ENCODE results near the gene FAM174A. TPM values are rescaled to one million over a fixed set of nuclear protein-coding genes. Genes with fewer than 3 reads are reported as not detected.

Gene FAM174A
- 10 to 100 TPM in 3 of 5 donors, 1 to 10 TPM in 1, under 1 TPM in 1; 0.89 to 32.7 (median 18.5) TPM for total RNA-seq
- polyA plus RNA-seq = 10 to 100 TPM; 15.1 to 18.0 (median 16.3) TPM
- long read RNA-seq, donor 1, transcript FAM174A-201 (3 exons, 1,356 nt) = major isoform, 8 of 8 reads
- long read RNA-seq, donor 1, partial matches to known transcripts = 0 of 8 reads
- long read RNA-seq, donor 1, other reads (novel, unspliced or antisense) = 0 of 8 reads
- long read RNA-seq, donor 2, transcript FAM174A-201 (3 exons, 1,356 nt) = major isoform, 7 of 7 reads
- long read RNA-seq, donor 2, partial matches to known transcripts = 0 of 7 reads
- long read RNA-seq, donor 2, other reads (novel, unspliced or antisense) = 0 of 7 reads
- long read RNA-seq, donor 3, transcript FAM174A-201 (3 exons, 1,356 nt) = major isoform, 6 of 6 reads
- long read RNA-seq, donor 3, partial matches to known transcripts = 0 of 6 reads
- long read RNA-seq, donor 3, other reads (novel, unspliced or antisense) = 0 of 6 reads
- long read RNA-seq, donor 4 = 0 reads
- long read RNA-seq, donor 5, transcript FAM174A-201 (3 exons, 1,356 nt) = major isoform, 9 of 9 reads
- long read RNA-seq, donor 5, partial matches to known transcripts = 0 of 9 reads
- long read RNA-seq, donor 5, other reads (novel, unspliced or antisense) = 0 of 9 reads
- long read RNA-seq, donor 6, transcript FAM174A-201 (3 exons, 1,356 nt) = major isoform, 16 of 16 reads
- long read RNA-seq, donor 6, partial matches to known transcripts = 0 of 16 reads
- long read RNA-seq, donor 6, other reads (novel, unspliced or antisense) = 0 of 16 reads
- long read RNA-seq, donor 7, transcript FAM174A-201 (3 exons, 1,356 nt) = major isoform, 7 of 7 reads
- long read RNA-seq, donor 7, partial matches to known transcripts = 0 of 7 reads
- long read RNA-seq, donor 7, other reads (novel, unspliced or antisense) = 0 of 7 reads
- long read RNA-seq, donor 8, transcript FAM174A-201 (3 exons, 1,356 nt) = major isoform, 11 of 11 reads
- long read RNA-seq, donor 8, partial matches to known transcripts = 0 of 11 reads
- long read RNA-seq, donor 8, other reads (novel, unspliced or antisense) = 0 of 11 reads
- long read RNA-seq, donor 9, transcript FAM174A-201 (3 exons, 1,356 nt) = major isoform, 18 of 18 reads
- long read RNA-seq, donor 9, partial matches to known transcripts = 0 of 18 reads
- long read RNA-seq, donor 9, other reads (novel, unspliced or antisense) = 0 of 18 reads
- long read RNA-seq, donor 10, transcript FAM174A-201 (3 exons, 1,356 nt) = major isoform, 5 of 5 reads
- long read RNA-seq, donor 10, partial matches to known transcripts = 0 of 5 reads
- long read RNA-seq, donor 10, other reads (novel, unspliced or antisense) = 0 of 5 reads

DNA sequence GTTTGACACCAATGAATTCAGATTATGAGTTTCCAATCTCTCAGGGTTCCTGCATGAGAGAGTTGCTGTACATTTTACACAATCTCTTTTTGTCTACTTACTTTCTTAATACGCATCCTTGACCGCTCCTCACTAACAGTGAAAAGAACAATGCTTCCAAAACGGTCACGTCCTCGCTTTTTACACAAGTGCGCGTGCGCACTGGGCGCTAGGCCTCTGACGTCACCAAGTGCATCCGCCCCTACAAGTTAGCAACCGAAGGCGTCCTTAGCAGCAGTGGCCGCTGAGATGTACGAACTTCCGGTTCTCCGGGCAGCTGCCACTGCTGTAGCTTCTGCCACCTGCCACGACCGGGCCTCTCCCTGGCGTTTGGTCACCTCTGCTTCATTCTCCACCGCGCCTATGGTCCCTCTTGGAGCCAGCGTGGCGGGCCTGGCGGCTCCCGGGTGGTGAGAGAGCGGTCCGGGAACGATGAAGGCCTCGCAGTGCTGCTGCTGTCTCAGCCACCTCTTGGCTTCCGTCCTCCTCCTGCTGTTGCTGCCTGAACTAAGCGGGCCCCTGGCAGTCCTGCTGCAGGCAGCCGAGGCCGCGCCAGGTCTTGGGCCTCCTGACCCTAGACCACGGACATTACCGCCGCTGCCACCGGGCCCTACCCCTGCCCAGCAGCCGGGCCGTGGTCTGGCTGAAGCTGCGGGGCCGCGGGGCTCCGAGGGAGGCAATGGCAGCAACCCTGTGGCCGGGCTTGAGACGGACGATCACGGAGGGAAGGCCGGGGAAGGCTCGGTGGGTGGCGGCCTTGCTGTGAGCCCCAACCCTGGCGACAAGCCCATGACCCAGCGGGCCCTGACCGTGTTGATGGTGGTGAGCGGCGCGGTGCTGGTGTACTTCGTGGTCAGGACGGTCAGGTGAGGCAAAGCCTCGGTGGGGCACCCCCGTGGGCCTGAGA lies at the start of gene FAM174A:
Gene FAM174A (plus strand): TSS at position 315 of the 946 bp plus-strand sequence. CDS start 157 bp downstream, at position 472.
- Histone ChIP-seq H3K27me3 (no peaks in the 10 kb centered on the region), H3K9me3 (peaks cover 0 to 18% (median 11%) of the 10 kb centered on the region in 4 donors), H3K4me1 (peaks cover 11 to 52% (median 32%) of the 10 kb centered on the region in 4 donors), H3K36me3 (no peaks in the 10 kb centered on the region), H3K27ac (peak within 1 kb of the TSS; percentile 85 to 95 (median 91)), H3K4me3 (peak within 1 kb of the TSS; percentile 75 to 96 (median 86))
- intact Hi-C loops (cut with DNase I; ENCODE audit: low total_unique reads) = no loop called here
- DNase-seq = peak; percentile 98 to 99
- no peak for TF ChIP-seq POLR2A (IDR thresholded peaks at IDR 0.05)
- peak; percentile 74 to 89 (median 80) for TF ChIP-seq POLR2AphosphoS5 (IDR thresholded peaks at IDR 0.05)
- TF ChIP-seq EP300 (IDR thresholded peaks at IDR 0.05) = no peak
- TF ChIP-seq, protein P1, sequence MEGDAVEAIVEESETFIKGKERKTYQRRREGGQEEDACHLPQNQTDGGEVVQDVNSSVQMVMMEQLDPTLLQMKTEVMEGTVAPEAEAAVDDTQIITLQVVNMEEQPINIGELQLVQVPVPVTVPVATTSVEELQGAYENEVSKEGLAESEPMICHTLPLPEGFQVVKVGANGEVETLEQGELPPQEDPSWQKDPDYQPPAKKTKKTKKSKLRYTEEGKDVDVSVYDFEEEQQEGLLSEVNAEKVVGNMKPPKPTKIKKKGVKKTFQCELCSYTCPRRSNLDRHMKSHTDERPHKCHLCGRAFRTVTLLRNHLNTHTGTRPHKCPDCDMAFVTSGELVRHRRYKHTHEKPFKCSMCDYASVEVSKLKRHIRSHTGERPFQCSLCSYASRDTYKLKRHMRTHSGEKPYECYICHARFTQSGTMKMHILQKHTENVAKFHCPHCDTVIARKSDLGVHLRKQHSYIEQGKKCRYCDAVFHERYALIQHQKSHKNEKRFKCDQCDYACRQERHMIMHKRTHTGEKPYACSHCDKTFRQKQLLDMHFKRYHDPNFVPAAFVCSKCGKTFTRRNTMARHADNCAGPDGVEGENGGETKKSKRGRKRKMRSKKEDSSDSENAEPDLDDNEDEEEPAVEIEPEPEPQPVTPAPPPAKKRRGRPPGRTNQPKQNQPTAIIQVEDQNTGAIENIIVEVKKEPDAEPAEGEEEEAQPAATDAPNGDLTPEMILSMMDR (IDR thresholded peaks at IDR 0.05) = no peak
- WGBS, 5 donors = 0 to 1% (median 0%) methylated on average over 42 to 62 of the region's 62 CpGs

DNA sequence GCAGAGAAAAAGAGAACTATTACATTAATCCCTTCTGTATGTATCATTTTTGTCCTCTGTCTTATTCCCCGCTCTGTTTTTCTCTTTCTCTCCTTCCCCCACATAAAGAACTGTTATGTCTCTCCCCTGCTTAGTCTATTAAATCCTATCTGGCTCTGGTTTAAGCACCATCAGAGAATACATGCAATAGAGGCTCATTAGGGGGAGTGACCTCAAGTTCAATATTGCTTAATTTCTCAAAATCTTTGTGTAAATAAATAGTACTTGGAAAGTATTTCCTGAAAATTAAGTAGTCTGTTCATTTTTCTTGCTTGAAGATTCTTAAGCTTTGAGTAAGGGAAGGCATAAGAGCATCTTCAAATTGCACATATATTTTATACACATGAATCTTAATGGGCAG lies 41.2 kb upstream of the FAM174A start:
- Histone ChIP-seq H3K4me1 (no peaks in the 10 kb centered on the region), H3K27ac (no peak overlapping the region), H3K36me3 (no peaks in the 10 kb centered on the region), H3K9me3 (peaks cover 0 to 4% (median 0%) of the 10 kb centered on the region in 4 donors), H3K27me3 (no peaks in the 10 kb centered on the region), H3K4me3 (no peak overlapping the region)
- WGBS, 5 donors = 72 to 95% (median 86%) methylated on average over 1 of the region's 1 CpG
- intact Hi-C loops (cut with DNase I; ENCODE audit: low total_unique reads) = no loop called here
- TF ChIP-seq POLR2AphosphoS5 (IDR thresholded peaks at IDR 0.05) (no peak), POLR2A (IDR thresholded peaks at IDR 0.05) (no peak), EP300 (IDR thresholded peaks at IDR 0.05) (no peak)
- TF ChIP-seq, protein P1 (IDR thresholded peaks at IDR 0.05) = no peak
- no peak for DNase-seq

DNA sequence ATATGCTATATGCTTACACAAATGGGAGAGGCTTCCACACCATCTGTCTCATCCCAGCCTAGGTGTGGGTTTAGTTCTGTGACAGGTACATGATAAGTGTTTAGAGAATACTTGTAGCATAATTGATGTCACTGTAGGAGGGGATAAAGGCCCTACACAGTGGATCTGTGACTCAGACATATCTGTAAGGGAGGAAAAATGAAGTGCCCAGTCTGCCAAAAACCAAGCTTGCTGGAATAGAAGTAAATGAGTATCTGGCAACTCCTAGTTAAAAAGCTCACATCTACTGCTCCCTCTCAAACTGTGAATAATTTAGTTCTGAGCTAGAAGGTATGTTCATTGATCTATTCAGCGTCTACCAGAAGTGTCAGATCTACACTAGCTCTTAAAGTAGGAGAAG lies 38.9 kb upstream of the FAM174A start:
- Histone ChIP-seq H3K27me3 (no peaks in the 10 kb centered on the region), H3K4me1 (no peaks in the 10 kb centered on the region), H3K36me3 (no peaks in the 10 kb centered on the region), H3K27ac (no peak overlapping the region), H3K9me3 (no peaks in the 10 kb centered on the region), H3K4me3 (no peak overlapping the region)
- 71 to 90% (median 87%) methylated on average over 1 of the region's 1 CpG for WGBS, 5 donors
- DNase-seq = no peak
- intact Hi-C loops (cut with DNase I; ENCODE audit: low total_unique reads) = no loop called here
- TF ChIP-seq POLR2A (IDR thresholded peaks at IDR 0.05) (no peak), EP300 (IDR thresholded peaks at IDR 0.05) (no peak), POLR2AphosphoS5 (IDR thresholded peaks at IDR 0.05) (no peak)
- TF ChIP-seq, protein P1 (IDR thresholded peaks at IDR 0.05) = no peak

Data from stomach (tissue), 19 donors.